H9 (cell line): ENCODE measurements around the gene MSLN. TPM values are rescaled to one million over a fixed set of nuclear protein-coding genes. Genes with fewer than 3 reads are reported as not detected.

ENCODE experiments used
- DNase-seq: peaks from one replicate; pipeline ENCODE4 v3.0.0-alpha.2; 2017
- H2AFZ ChIP-seq: one replicate; pipeline ENCODE4 v1.6.1; 2013; ENCODE audit warnings: mild to moderate bottlenecking, low read length, control low read depth, moderate library complexity
- H2AK5ac ChIP-seq: 2 replicates; pipeline ENCODE4 v1.6.1; 2013; ENCODE audit warnings: low read length, control low read depth, mixed read lengths; ENCODE audit not compliant: insufficient read length
- H2BK120ac ChIP-seq: one replicate; pipeline ENCODE4 v1.6.1; 2013; ENCODE audit warnings: low read depth, mild to moderate bottlenecking, low read length, control low read depth, inconsistent platforms; ENCODE audit not compliant: poor library complexity, severe bottlenecking
- H2BK12ac ChIP-seq: 2 replicates; pipeline ENCODE4 v1.6.1; 2013; ENCODE audit warnings: low read length, control low read depth, mixed read lengths, low read depth; ENCODE audit not compliant: insufficient read length
- H2BK15ac ChIP-seq: 2 replicates; pipeline ENCODE4 v1.6.1; 2013; ENCODE audit warnings: low read depth, low read length, control low read depth
- H2BK20ac ChIP-seq: one replicate; pipeline ENCODE4 v1.6.1; 2013; ENCODE audit warnings: low read depth, mild to moderate bottlenecking, low read length, control low read depth, inconsistent platforms; ENCODE audit not compliant: poor library complexity, severe bottlenecking
- H2BK5ac ChIP-seq: 2 replicates; pipeline ENCODE4 v1.6.1; 2013; ENCODE audit warnings: low read length, control low read depth, mixed read lengths; ENCODE audit not compliant: insufficient read length
- H3K14ac ChIP-seq: 2 replicates; pipeline ENCODE4 v1.6.1; 2013; ENCODE audit warnings: low read length, control low read depth; ENCODE audit not compliant: insufficient read depth
- H3K18ac ChIP-seq: 2 replicates; pipeline ENCODE4 v1.6.1; 2013; ENCODE audit warnings: low read depth, mild to moderate bottlenecking, mixed read lengths, low read length, control low read depth; ENCODE audit not compliant: insufficient read length
- H3K23ac ChIP-seq: 2 replicates; pipeline ENCODE4 v1.6.1; 2013; ENCODE audit warnings: low read length, control low read depth, mixed read lengths, low read depth; ENCODE audit not compliant: insufficient read length
- H3K23me2 ChIP-seq: 2 replicates; pipeline ENCODE4 v1.6.1; 2013; ENCODE audit warnings: low read depth, mild to moderate bottlenecking, mixed read lengths, low read length, control low read depth; ENCODE audit not compliant: insufficient read length, poor library complexity, severe bottlenecking
- H3K27ac ChIP-seq: 2 replicates; pipeline ENCODE4 v1.5.1; 2013; ENCODE audit warnings: low read length, control low read depth, mixed read lengths, low read depth; ENCODE audit not compliant: insufficient read length
- H3K27me3 ChIP-seq: 2 replicates; pipeline ENCODE4 v1.6.1; 2013; ENCODE audit warnings: low read length, control low read depth, inconsistent platforms; ENCODE audit not compliant: insufficient read depth
- H3K4ac ChIP-seq: 2 replicates; pipeline ENCODE4 v1.6.1; 2013; ENCODE audit warnings: low read depth, mild to moderate bottlenecking, control low read depth, inconsistent platforms, low read length, moderate library complexity
- H3K4me1 ChIP-seq: 2 replicates; pipeline ENCODE4 v1.6.1; 2013; ENCODE audit warnings: low read length, control low read depth, inconsistent platforms; ENCODE audit not compliant: insufficient read depth
- H3K4me2 ChIP-seq: 2 replicates; pipeline ENCODE4 v1.6.1; 2013; ENCODE audit warnings: low read length, control low read depth, mixed read lengths; ENCODE audit not compliant: insufficient read length, insufficient read depth
- H3K56ac ChIP-seq: 2 replicates; pipeline ENCODE4 v1.6.1; 2013; ENCODE audit warnings: low read depth, mild to moderate bottlenecking, mixed read lengths, low read length, control low read depth; ENCODE audit not compliant: insufficient read length
- H3K79me1 ChIP-seq: 2 replicates; pipeline ENCODE4 v1.6.1; 2013; ENCODE audit warnings: low read depth, mild to moderate bottlenecking, moderate library complexity, low read length, control low read depth, inconsistent platforms; ENCODE audit not compliant: insufficient read depth, poor library complexity, severe bottlenecking
- H3K79me2 ChIP-seq: 2 replicates; pipeline ENCODE4 v1.6.1; 2013; ENCODE audit warnings: low read length, control low read depth, inconsistent platforms; ENCODE audit not compliant: insufficient read depth
- H3K9ac ChIP-seq: 2 replicates; pipeline ENCODE4 v1.6.1; 2013; ENCODE audit warnings: low read length, control low read depth, mixed read lengths; ENCODE audit not compliant: insufficient read length; ENCODE audit errors: extremely low read depth
- H3K9me3 ChIP-seq: one replicate; pipeline ENCODE4 v1.6.1; 2013; ENCODE audit warnings: low read depth, low read length, inconsistent platforms; ENCODE audit not compliant: control insufficient read depth
- H3T11ph ChIP-seq: one replicate; pipeline ENCODE4 v1.6.1; 2013; ENCODE audit warnings: mild to moderate bottlenecking, low read length, control low read depth, inconsistent platforms
- H4K20me1 ChIP-seq: one replicate; pipeline ENCODE4 v1.6.1; 2013; ENCODE audit not compliant: control insufficient read depth, insufficient read length, insufficient read depth
- H4K5ac ChIP-seq: 2 replicates; pipeline ENCODE4 v1.6.1; 2013; ENCODE audit warnings: low read depth, mild to moderate bottlenecking, mixed read lengths, low read length, control low read depth; ENCODE audit not compliant: insufficient read length
- H4K8ac ChIP-seq: replicated peaks from 2 replicates; pipeline ENCODE4 v1.6.1; 2013; ENCODE audit warnings: low read length, control low read depth, mixed read lengths, low read depth; ENCODE audit not compliant: insufficient read length
- H4K91ac ChIP-seq: 2 replicates; pipeline ENCODE4 v1.6.1; 2013; ENCODE audit warnings: low read depth, mild to moderate bottlenecking, moderate library complexity, mixed read lengths, low read length, control low read depth; ENCODE audit not compliant: insufficient read length
- H3K27ac Mint-ChIP-seq, 3 experiments: 2 replicates in 2 of 3; 3 replicates in 1 of 3; pipeline ENCODE4 v1.8.0; 2020 to 2021; ENCODE audit warnings: mixed read lengths in 3 of 3, mild to moderate bottlenecking in 1 of 3, moderate library complexity in 1 of 3
- H3K27me3 Mint-ChIP-seq: 2 replicates; pipeline ENCODE4 v1.8.0; 2021; ENCODE audit warnings: low read depth, mild to moderate bottlenecking, moderate library complexity, mixed read lengths
- H3K36me3 Mint-ChIP-seq, 3 experiments: 2 replicates in 2 of 3; 3 replicates in 1 of 3; pipeline ENCODE4 v1.8.0; 2020 to 2021; ENCODE audit warnings: low read depth in 3 of 3, mixed read lengths in 3 of 3; ENCODE audit not compliant: insufficient read depth in 1 of 3
- H3K4me1 Mint-ChIP-seq, 2 experiments: 2 replicates each; pipeline ENCODE4 v1.8.0; 2020; ENCODE audit warnings: mixed read lengths in 2 of 2
- H3K4me3 Mint-ChIP-seq, 2 experiments: 2 replicates in 1 of 2; 3 replicates in 1 of 2; pipeline ENCODE4 v1.8.0; 2020 to 2021; ENCODE audit warnings: mild to moderate bottlenecking in 2 of 2, mixed read lengths in 2 of 2, moderate library complexity in 1 of 2
- H3K9me3 Mint-ChIP-seq, 2 experiments: 2 replicates in 1 of 2; 3 replicates in 1 of 2; pipeline ENCODE4 v1.8.0; 2020; ENCODE audit warnings: mild to moderate bottlenecking in 2 of 2, mixed read lengths in 2 of 2, moderate library complexity in 1 of 2
- WGBS: extraction: QIAGEN DNeasy Blood & Tissue Kit; methylation state at CpG from one replicate; pipeline ENCODE4 v1.1.7; 2013; ENCODE audit warnings: missing lambda C conversion rate, low lambda C conversion rate, mixed read lengths; ENCODE audit not compliant: insufficient read length; ENCODE audit errors: extremely low coverage; 5-methylcytosine and 5-hydroxymethylcytosine counted together
- total RNA-seq: library from RNA; stranded (reverse); gene quantifications from 2 replicates; pipeline ENCODE4 v1.2.1, GENCODE V29; 2021
- TF ChIP-seq, protein P1 (sequence below): fragments of 200-600 bp; sonication (generic); conservative IDR thresholded peaks from 3 replicates; pipeline ENCODE4 v1.8.0; 2021; ENCODE audit warnings: antibody characterized with exemption, mild to moderate bottlenecking

Gene MSLN
- total RNA-seq, 1 experiment from 2014 or later: 0.22 TPM

DNA sequence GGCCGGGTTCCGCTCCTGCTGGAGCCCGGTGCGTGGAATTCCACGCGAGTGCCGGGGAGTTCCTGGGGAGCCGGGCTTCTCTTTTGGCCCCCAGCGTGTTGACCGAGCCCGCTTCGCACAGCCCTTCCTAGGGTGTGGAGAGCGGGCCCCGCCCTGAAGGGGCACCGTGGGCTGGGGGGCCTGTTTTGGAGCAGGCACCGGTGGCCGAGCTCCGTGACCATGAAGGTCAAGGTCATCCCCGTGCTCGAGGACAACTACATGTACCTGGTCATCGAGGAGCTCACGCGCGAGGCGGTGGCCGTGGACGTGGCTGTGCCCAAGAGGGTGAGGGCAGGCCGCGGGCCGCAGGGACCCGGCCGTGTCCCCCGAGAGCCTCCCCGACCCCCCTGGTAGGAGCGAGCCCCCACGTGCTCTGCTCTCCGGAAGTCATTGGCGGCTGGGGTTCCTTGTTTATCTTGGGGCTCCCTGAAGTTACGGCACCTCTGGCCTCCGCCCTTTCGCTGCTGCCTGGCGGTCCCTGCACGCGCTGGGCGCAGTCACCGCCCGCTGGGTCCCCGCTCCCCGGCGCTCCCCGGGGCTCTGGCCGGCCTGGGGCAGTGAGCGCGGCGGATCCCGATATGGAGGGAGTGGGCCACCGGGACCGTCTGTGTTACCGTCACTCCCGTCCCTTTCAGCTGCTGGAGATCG lies 33.1 kb upstream of the MSLN start:
- H3K27ac Mint-ChIP-seq: no peak overlapping the region
- WGBS: no CpG with 5 or more reads among the region's 61 CpGs
- Histone ChIP-seq H2AFZ (no peak overlapping the region), H2BK20ac (no peak overlapping the region), H4K8ac (no peak overlapping the region), H3K4me2 (peak overlapping the region; percentile 87), H2BK12ac (no peak overlapping the region), H3K4ac (no peak overlapping the region), H3K79me1 (no peaks in the 10 kb centered on the region), H3K79me2 (no peaks in the 10 kb centered on the region), H2AK5ac (no peak overlapping the region), H3K9me3 (no peaks in the 10 kb centered on the region), H3K23me2 (peaks cover 11% of the 10 kb centered on the region), H3K9ac (no peak overlapping the region), H4K20me1 (no peaks in the 10 kb centered on the region), H3K23ac (no peak overlapping the region), H3K14ac (peak overlapping the region; percentile 35; the same call in 1 of the 2 replicates), H3K56ac (no peak overlapping the region), H3K27ac (no peak overlapping the region), H4K91ac (no peak overlapping the region), H2BK5ac (no peak overlapping the region), H2BK15ac (no peak overlapping the region), H2BK120ac (no peak overlapping the region), H3K27me3 (no peaks in the 10 kb centered on the region), H3K18ac (peak overlapping the region; percentile 53), H3K4me1 (no peaks in the 10 kb centered on the region), H3T11ph (no peak overlapping the region), H4K5ac (no peak overlapping the region)
- no peak for DNase-seq
- TF ChIP-seq, protein P1, sequence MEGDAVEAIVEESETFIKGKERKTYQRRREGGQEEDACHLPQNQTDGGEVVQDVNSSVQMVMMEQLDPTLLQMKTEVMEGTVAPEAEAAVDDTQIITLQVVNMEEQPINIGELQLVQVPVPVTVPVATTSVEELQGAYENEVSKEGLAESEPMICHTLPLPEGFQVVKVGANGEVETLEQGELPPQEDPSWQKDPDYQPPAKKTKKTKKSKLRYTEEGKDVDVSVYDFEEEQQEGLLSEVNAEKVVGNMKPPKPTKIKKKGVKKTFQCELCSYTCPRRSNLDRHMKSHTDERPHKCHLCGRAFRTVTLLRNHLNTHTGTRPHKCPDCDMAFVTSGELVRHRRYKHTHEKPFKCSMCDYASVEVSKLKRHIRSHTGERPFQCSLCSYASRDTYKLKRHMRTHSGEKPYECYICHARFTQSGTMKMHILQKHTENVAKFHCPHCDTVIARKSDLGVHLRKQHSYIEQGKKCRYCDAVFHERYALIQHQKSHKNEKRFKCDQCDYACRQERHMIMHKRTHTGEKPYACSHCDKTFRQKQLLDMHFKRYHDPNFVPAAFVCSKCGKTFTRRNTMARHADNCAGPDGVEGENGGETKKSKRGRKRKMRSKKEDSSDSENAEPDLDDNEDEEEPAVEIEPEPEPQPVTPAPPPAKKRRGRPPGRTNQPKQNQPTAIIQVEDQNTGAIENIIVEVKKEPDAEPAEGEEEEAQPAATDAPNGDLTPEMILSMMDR: no peak
- H3K27me3 Mint-ChIP-seq: peaks cover 14% of the 10 kb centered on the region
- H3K4me3 Mint-ChIP-seq: peak overlapping the region; percentile 47 to 72
- H3K36me3 Mint-ChIP-seq: peaks cover 0 to 7% (median 5%) of the 10 kb centered on the region in 3 experiments; a peak in 3 of 7 replicates
- no peaks in the 10 kb centered on the region for H3K9me3 Mint-ChIP-seq
- H3K4me1 Mint-ChIP-seq: no peaks in the 10 kb centered on the region
